ENCODE results near the gene PHF20. TPM values are rescaled to one million over a fixed set of nuclear protein-coding genes. Genes with fewer than 3 reads are reported as not detected.
A peak's percentile ranks its signal among the peaks of the same experiment; 100 is the strongest.

Gene PHF20
- total and polyA plus RNA-seq, 2 of the 13 experiments (the other 11 are each of a cell fraction or from before 2014, with no cell fraction given) = 22.8 to 34.1 TPM

GRCh38 chr20:35742741-35743523 lies 28.9 kb upstream of the PHF20 start (continued):
- TF ChIP-seq NR1H2 (CRISPR knock-in tag; IDR thresholded peaks at IDR 0.05; ENCODE audit: borderline replicate concordance, low read depth) (no peak), KLF6 (CRISPR knock-in tag; IDR thresholded peaks at IDR 0.05) (no peak), ZNF138 (CRISPR knock-in tag; IDR thresholded peaks at IDR 0.05; ENCODE audit: low read depth) (no peak), ZNF598 (CRISPR knock-in tag; IDR thresholded peaks at IDR 0.05; ENCODE audit: borderline replicate concordance) (no peak), ZFYVE20 (CRISPR knock-in tag; IDR thresholded peaks at IDR 0.05; ENCODE audit: borderline replicate concordance, low read depth) (no peak; the same call in 1 of the 2 replicates), CBX1 (IDR thresholded peaks at IDR 0.05; ENCODE audit: low read depth) (no peak), SNAPC4 (CRISPR knock-in tag; IDR thresholded peaks at IDR 0.05) (no peak; the same call in 1 of the 2 replicates), ZNF468 (CRISPR knock-in tag; IDR thresholded peaks at IDR 0.05) (no peak), ZKSCAN1 (IDR thresholded peaks at IDR 0.05; ENCODE audit: low read length) (no peak), ZNF614 (CRISPR knock-in tag; IDR thresholded peaks at IDR 0.05; ENCODE audit: borderline replicate concordance) (no peak), XBP1 (CRISPR knock-in tag; IDR thresholded peaks at IDR 0.05) (no peak; the same call in 1 of the 2 replicates), ZNF431 (CRISPR knock-in tag; IDR thresholded peaks at IDR 0.05; ENCODE audit: borderline replicate concordance, low read depth) (no peak), RARA (CRISPR knock-in tag; IDR thresholded peaks at IDR 0.05) (no peak), ZKSCAN5 (CRISPR knock-in tag; IDR thresholded peaks at IDR 0.05) (no peak), ZNF367 (CRISPR knock-in tag; IDR thresholded peaks at IDR 0.05; ENCODE audit: borderline replicate concordance) (0 out of 2 replicates have a peak, but pooled peaks have one; percentile 49), MTA1 (CRISPR knock-in tag; IDR thresholded peaks at IDR 0.05; ENCODE audit: borderline replicate concordance) (no peak), HOXD1 (CRISPR knock-in tag; IDR thresholded peaks at IDR 0.05) (no peak), ZSCAN5A (CRISPR knock-in tag; IDR thresholded peaks at IDR 0.05; ENCODE audit: borderline replicate concordance) (no peak), THYN1 (CRISPR knock-in tag; IDR thresholded peaks at IDR 0.05; ENCODE audit: borderline replicate concordance, low read depth) (0 out of 2 replicates have a peak, but pooled peaks have one; percentile 7), REL (CRISPR knock-in tag; conservative IDR thresholded peaks at IDR 0.05) (no peak), ZBTB44 (CRISPR knock-in tag; IDR thresholded peaks at IDR 0.05) (no peak), HNF4A (CRISPR knock-in tag; IDR thresholded peaks at IDR 0.05) (no peak), ZNF234 (CRISPR knock-in tag; conservative IDR thresholded peaks at IDR 0.05) (no peak)
